ENCODE measurements around the gene LPCAT1.

The LPCAT1 gene

DNA sequence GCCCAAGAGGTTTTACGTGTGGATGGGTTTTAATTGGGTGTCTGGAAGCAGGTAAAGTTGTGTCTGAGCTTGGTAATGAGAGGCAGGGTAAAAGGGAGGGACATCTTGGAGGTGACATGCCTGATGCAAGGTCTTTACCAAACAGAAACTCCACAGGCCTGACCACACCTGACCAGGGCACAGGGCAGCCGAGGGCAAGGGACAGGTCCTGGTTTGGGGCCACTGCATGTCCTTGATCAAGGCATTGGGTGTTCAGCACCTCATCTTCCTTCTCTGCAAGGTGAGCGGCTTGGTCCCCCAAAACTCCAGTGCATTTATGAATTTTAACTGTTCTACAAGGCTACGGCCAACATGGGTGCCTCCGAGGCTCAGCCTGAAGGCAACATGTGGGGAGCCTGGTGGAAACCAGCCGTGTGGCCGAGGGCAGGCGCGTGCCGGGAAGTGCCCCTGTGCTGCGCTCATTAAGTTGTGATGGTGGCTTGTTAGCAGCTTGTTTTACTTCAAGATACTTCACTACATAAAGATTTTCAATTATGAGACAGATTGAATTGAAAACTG lies 30.7 kb upstream of the LPCAT1 start:
- DNase-seq: no peak

DNA sequence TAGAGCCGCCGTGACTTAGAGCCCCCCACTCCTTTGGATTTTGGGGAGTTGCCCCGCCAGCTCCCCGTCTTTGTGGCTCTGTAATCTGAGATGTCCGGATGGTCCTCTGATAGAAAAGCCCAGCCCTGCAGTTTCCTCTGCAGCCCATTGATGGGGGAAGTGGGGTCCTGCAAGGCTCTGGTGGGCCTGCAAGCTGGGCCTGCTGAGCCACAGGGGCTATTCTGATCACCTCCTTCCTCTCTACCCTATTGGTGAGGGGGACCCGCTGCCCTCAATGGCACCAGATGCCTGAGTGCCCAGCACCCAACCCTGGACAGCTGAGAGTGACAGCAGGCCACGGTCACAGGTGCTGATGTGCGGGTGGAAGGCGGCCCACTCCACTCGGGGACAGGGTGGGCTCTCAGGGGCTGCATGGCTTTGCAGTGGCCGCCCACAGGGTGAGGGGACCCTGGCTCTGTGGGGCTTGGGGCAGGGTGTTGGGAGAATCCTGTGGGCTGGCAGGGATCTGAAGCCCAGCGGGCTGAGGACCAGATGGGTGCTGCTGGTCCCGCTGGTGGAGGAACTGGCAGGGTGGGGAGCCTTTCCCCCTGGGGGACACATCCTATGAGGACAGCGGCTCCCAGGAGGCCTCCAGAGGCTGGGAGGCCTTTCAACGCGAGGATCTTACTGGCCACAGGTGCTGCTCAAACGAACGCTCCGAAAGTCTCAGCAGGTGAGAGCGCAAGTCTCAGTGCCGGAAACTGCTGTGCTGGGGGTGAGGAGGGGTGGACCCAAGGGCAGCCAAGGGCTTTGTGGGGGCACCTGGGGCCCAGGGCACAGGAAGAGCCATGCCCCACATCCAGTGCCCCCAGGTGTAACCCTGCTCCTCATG lies 30.0 kb upstream of the LPCAT1 start:
- DNase-seq: no peak

DNA sequence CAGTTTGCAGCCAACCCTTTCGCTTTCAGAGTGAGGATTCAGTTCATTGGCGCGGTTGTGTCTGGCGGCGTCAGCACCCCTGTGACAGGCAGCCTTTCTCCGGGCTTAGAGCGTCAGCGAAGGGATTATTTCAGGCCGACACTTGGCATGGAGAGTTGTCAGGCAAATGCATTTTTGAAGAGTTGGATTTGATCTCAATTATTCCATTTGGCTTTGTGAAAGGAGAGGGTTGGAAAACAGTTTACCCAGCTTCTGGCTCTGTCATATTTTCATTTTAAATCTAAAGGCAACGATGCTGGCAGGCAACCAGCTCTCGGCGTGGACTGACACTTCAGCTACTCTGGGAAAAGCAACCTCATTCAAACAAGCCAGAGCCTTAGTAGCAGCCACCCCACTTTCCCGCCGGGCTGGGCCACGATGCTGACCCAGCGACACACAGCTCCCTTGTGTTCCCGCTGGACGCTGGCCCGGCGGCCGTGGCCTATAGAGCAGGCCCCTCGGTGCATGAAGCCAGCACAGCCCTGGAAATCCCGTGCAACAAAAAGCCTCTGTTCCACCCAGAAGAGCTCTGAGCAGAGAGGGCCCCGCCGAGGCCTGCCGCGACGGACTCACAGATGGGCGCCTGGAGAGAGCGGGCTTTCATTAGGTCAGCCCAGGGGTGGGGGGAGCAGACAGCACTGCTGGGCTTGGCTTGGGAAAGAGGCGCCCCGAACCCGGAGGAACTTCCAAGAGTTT lies 28.9 kb upstream of the LPCAT1 start:
- no peak for DNase-seq

DNA sequence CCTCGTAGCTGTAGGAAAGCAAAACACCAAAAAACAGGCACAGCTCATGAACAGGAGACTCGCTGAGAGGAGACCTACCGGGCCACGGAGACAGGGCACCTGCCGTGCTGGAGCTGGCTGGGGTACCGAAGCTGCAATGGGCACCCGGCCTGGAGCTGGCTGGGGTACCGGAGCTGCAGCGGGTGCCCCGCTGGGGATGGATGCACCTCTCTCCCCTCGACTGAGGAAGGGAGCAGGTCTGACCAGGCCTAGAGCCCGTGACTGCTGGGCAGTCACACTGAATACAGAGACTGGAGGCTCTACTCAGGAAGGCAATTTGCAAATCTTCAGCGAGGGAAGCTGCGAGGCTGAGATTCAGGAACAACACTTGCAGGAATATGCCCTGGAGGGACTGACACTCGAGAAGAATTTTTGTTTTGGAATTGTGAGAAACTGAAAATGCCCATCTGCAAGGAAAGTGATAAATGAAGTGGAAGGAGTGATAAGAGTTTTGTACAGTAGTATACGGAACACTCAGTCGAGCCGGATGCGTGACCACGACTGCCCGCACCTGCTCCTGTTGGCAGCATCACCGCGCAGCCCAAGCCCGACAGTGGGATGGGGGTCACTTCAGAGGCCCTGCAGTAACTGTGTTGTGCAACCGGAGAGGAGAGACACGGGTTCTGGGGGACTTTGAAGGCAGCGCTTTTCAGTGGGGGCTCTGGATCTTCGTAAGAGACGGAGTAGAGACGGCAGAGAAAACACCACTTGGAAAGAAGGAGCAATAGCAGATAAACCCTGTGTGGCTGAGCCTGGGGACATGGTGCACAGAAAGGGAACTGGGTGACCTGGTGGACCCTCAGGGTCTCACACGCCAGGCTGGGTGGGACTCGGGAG lies 27.9 kb upstream of the LPCAT1 start:
- DNase-seq: no peak

DNA sequence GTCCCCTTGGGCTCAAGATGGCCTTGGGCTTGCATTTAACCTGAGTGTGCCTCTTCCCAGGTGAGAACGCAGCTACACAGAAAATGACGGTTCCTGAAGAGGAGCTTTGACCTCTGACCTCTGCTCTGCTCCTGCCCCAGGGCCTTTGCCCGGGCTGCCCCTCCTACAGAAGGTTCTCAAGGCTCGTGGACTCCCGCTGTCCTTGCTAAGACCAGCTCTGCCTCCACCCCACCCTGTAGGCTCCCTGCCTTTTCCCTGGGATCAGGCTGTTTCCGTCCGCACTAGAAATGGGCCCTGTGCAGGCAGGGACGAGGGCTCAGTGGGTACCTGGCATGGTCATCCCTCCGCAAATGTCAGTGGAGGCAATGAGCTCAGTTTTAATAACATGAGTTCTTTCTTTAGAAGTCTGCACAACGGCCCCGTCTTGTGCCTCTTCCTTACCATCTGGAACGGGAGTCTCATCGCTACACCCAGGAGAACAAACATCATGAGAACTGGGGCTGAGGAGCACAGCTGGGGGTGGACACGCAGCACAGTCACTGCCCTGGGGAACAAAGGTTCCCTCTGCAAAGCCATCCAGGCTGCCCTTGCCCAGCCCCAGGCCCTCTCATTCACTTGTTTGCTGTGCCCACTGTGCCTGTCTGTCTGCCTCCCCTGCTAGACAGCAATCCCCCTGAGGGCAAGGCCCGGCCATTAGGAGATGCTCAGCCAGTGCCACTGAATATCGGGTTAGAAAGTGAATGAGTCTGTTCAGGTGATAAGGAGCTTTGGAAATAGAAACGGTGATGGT lies 26.7 kb upstream of the LPCAT1 start:
- DNase-seq: no peak

DNA sequence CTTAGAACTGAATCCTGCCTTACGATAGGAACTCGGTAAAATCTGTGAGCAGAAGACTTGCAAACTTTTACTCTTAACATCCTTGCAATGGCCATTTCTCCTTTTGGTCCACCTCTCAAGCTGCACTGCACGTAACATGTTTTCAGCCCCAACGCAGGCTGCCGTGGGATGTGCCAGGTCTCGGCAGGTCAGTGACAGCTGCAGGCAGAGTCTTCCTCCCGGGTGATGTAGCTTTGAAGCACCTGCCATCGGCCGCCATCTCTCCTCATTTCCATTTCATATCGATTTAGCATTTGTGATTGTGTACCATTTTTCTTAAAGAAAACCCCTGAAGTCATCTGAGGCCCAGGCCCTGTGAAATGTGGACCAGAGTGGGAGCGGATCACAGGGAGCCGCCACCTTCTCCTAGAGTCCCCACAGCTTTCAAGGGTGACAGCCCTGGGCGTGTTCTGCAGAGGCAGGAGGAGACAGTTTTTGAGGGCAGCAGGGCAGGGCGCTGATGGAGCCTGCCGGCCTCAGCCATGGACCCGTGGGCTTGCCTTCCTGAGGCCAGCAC lies 25.8 kb upstream of the LPCAT1 start:
- DNase-seq: no peak

GRCh38 chr5:1548702-1549474 lies 25.1 kb upstream of the LPCAT1 start:
- no peak for DNase-seq

DNA sequence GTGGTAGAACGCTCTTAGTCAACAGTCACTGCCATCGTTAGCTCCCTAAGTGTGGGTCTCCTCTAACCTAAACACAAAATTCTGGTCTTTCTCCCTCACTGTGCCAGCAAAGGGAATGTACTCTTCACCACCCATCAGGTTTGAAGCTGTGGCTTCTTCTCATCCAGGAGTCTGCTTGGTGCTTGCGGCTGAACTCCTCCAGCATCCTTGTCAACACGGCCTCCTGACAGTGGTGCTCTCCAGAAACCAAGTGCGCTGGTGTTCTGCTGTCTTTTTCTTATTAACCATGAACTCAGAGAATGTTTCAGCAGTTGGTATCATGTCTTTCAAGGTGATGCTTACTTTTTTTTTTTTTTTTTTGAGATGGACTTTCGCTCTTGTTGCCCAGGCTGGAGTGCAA lies 23.9 kb upstream of the LPCAT1 start:
- no peak for DNase-seq

DNA sequence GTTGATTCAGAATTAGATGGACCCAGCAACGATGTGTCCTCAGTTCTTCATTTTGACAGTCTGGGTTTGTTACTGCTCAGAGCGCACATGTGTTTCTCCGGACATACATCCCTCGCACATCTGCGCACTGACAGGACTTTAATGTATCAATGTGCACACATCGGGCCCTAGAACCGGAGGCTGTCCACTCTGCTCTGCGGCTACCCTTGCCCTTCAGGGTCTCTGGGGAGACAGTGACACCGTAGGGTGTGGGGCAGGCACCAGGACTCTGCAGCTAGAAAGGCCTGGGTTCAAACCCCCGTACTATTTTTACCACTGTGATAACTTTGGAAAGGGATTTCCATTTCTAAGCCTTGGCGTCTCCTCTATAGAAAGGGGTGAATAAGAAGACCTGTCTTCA lies 23.5 kb upstream of the LPCAT1 start:
- DNase-seq: no peak

DNA sequence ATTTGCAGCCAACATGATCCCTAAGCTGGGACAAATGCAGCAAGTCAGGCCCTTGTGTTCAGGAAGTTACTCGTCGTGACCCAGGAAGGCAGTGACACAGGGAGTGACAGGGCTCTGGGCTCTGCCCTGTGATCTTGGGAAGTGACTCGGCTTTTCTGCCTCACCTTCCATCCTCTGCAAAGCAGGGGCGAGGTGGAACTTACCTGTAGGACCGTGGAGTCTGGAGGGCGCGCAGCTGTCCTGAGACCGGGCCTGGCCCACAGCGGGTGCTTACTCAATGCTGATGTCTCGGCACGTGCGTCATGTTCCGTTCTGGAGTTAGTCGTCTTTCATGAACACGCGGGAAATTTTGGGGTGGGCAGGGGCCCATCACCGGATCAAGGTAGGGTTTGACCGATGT lies 22.8 kb upstream of the LPCAT1 start:
- no peak for DNase-seq

DNA sequence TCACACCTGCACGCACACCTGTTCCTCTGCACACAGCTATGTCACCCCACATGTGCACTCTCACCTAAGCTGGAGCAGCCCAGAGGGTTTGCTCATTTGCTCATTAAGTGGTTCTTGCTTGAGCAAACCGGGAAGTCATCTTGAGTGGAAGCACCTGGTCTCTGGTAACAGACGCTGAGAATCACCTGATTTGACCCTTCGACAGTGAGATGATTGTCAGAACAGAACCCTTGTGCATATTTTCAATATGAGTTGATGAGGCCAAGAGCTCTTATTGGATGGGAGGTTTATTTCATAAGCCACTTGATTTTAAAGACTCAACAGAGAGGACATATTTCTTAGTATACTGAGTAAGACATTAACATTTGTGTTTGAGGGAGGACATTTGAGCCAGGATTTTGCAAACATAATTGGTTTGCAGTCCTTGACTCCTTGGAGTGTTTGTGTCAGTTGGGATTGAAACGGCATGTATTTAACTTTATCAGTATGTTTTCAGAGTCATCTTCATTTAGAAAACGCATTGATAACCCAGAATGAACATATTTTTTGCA lies 22.1 kb upstream of the LPCAT1 start:
- DNase-seq: no peak

- DNase-seq: no peak
These were observed 21.5 kb upstream of the LPCAT1 start for GRCh38 chr5:1545126-1545804.

DNA sequence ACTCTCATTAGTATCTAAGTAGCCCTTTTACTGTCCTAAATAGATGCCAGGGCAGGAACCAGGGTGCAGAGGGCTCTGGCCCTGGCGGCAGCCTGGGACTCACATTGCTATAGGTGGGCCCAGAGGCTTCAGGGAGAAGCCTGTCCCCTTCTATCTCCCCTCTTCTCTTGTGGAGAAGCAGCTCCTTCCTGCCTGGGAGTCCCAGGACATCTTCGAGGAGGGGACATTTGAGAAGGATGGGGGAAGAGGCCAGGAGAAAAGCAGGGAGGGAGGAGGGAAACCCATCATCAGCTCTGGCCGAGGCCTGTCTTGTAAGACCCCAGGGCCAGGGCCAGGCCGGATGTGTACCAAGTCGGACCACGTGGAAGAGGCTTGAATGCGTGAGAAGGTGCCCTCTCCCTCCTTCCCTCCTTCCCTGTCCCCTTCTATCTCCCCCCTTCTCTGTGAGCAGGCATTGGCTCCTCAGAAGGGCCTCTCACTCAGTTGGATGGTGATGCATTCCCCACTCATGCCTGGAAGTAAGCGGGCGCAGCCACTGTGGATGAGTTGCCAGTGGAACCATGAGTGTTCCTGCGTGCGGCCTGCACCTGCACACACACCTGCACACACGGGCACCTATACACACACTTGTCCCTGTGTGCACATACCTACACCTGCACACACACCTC lies 20.7 kb upstream of the LPCAT1 start:
- no peak for DNase-seq

DNA sequence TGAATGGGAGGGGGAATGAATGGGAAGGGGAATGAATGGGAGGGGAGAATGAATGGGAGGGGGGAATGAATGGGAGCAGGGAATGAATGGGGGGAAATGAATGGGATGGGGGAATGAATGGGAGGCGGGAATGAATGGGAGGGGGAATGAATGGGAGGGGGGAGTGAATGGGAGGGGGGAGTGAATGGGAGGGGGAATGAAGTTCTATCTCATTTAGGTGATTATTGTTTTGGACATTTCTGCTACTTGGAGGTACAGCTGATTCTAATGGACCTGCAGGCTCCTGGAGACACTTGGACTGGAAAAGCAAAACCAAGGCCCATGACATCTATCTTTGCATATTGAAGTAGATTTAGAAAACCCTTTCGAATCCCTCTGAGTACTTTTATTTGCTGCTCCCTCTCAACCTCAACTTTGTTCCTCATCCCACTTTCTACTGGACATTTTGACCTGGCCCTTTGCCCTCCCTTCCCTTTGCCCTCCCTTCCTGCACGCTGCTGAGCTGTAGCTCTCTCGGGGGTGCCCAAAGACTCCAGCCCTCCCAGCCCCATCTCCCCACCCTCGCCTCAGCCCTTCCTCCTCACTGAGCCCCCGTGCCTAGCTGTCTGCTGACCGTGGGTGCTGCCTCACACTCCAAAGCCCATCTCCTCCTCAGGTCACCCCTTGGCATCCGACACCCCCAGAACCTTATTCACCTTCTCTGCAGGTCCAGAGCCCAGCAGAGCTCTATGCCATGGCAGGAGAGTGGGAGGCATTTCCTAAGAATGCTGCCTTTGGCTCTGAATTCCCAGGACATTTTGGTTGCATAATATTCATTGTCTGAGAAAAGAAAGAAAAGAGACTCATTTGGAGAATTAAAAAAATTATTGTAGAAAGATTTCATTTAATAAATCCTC lies 19.9 kb upstream of the LPCAT1 start:
- no peak for DNase-seq

DNA sequence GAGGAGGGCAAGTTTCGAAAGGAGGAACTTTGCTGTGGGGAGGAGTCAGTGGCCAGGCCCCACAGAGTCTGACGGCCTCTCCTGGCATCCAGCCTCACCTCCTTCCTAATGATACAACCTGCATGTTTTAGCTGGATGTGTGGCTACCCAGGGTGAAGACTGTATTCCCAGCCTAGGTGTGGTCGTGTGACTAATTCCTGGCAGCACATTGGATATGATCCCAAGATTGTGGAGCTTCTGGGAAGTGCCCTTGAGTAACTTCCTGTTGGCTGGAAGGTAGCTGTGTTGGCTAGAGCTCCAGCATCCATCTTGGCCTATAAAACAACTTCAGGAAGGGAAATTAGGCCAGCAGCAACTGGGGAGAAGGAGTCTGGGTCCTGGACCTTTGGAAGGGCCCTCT lies 19.0 kb upstream of the LPCAT1 start:
- no peak for DNase-seq

GRCh38 chr5:1541702-1542400 lies 18.1 kb upstream of the LPCAT1 start:
- DNase-seq: no peak

DNA sequence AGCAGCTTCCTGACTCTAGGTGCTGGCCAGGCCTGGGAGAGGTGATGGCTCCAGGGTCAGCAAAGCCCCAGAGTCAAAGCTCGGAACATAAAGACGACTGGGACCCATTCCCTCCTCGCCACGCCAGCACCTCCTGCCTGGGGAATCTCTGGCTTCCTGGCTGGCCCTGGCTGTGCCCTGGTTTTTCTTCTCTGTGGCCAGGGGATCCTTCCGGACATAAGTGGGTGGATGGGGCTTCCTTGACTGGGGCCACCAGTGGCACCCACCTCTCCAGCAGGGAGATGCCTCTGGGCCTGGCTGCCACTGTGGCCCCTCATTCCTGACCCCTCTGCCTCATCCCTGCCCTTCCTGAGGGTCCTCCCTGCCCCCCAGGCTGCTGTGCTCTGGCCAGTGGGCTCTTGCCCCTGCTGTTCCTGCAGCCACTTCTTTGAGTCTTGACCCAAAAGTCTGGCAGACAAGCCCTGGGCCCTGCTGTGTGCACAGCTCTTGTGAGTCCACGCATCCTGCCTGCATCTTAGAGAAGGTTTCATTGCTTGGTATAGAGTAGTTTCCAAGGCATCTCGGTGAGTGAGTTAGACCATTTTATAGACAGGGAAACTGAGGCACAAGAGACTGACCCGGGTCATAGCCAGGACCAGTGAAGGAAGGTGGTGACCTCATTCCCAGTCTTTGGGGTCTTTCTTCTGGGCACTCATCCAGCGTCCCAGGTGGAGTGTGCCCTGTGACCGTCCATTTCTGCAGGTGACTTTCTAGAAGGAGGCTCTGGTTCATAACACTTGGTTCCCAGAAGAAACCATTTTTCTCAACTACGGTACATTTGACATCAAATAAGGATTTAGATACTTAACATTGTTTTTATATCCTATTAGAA lies 17.3 kb upstream of the LPCAT1 start:
- no peak for DNase-seq

Data from activated CD4-positive, alpha-beta T cell treated with anti-CD3 and anti-CD28 coated beads, Interleukin-2, amount 50 U/mL, for 4 hours (primary cell).